Activated naive CD4-positive, alpha-beta T cell (primary cell): ENCODE data around the gene SGIP1.
"Not testable (repeated sequence)": the region's sequence is repeated elsewhere in the genome, so short reads cannot be mapped to it uniquely, and the experiment has no call there.

Experiments used
- DNase-seq, 4 experiments: peaks; one replicate each; lab custom pipeline; 2025; lab: John Stamatoyannopoulos, UW

SGIP1 gene

GRCh38 chr1:66769512-66770229 is 235.7 kb downstream of the SGIP1 start:
- DNase-seq = no peak

DNA sequence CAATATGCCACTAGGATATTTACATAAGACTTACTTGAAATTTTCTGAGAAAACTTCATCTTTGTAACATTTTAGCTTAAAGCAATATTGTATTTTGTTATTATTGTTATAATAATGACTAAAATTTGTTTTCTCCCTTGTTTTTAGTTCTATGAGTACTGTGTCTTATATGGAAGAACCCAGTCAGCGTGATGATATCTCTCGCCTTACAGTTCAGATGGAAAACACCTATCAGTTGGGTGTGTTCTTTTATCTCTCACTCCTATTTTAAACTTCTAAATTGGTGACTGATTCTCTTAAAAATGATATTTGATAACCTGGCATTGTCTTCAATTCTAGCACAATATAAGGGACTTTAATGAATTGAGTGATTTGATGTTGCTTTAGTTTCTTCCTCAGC is 236.3 kb downstream of the SGIP1 start:
- no peak for DNase-seq

GRCh38 chr1:66770694-66771093 is 236.7 kb downstream of the SGIP1 start:
- DNase-seq = no peak

DNA sequence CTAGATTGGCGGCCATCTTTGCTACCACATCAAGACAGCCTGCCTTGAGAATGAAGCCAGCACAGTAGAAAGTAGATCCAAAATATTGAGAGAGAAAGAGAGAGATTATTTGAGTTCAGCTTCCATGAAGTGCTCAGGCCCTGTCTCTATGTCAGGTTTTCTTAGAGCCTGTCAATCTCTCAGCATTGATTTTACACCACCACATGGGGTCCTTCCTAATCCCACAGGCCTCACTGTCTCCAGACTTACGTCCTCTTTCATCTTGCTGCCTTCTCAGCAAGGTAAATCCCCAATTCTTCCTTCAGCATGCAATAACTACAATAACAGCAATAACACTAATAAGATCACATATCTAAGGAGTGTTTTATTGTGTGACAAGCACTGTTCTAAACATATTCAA is 239.3 kb downstream of the SGIP1 start:
- DNase-seq = no peak

GRCh38 chr1:66774438-66774837 is 240.5 kb downstream of the SGIP1 start:
- no peak for DNase-seq

- DNase-seq = no peak
Observed at GRCh38 chr1:66775646-66776045, 241.7 kb downstream of the SGIP1 start.

DNA sequence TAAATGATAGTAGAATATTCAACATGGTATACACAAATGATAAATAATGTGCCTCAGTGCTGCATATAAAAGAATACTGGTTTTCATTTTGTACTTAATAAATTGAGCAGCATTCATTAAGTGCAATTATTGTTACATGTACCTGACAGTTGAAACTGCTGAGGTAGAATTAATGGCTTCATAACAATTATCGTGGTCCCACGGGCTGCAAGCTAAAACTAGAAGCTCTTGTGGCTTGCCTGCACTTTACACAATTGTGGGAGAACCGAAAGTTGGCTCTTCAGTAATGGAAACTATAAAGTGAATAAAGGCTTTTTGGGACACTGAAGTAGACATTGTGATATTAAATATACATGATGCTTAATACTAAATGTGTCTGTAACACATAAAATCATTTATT is 243.9 kb downstream of the SGIP1 start:
- DNase-seq = no peak

GRCh38 chr1:66778266-66778665 is 244.3 kb downstream of the SGIP1 start:
- no peak for DNase-seq

DNA sequence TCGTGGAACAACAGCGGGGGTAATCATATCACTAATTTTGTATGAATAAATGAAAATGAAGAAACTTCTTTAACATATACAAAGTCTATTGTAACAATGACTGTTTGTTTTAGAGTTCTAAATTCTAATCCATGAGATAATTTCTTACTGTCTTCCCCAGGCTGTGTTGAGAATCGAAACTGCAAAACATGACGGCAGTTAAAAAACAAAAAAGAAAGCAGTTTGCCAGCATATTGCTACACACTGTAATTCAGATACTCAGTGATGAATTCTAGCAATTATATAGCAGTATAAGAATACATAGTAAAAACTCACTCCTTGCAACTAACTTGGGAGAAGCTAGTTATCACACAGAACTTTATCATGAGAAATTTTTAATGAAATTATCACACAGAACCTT is 245.0 kb downstream of the SGIP1 start:
- no peak for DNase-seq

DNA sequence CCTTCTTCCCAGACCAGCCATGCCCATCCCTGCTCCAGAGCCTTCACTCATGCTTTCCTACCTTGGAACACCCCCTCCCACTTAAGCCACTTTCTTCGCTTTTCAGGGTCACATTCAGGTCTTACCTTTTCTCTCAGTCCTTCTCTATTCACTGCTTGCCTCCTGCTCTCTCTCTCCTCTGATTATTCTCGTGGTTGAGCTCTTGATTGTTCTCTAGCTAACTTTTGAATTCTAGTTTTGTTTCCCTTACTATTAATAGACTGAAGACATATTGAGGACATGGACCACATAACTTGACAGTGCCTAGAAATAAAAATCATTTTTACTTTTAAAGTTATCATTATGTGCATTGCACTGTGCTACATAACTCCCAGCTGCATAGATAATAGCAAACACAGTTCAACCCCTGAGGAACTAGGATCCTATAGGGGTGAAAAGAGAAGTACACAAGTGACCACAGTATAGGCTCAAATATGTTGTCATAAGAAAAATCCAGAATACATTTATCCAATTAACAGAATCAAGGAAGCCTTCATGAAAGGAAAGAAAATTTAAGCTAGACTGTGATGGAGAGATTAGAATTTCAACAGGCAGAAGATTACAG is 245.6 kb downstream of the SGIP1 start:
- DNase-seq = no peak

DNA sequence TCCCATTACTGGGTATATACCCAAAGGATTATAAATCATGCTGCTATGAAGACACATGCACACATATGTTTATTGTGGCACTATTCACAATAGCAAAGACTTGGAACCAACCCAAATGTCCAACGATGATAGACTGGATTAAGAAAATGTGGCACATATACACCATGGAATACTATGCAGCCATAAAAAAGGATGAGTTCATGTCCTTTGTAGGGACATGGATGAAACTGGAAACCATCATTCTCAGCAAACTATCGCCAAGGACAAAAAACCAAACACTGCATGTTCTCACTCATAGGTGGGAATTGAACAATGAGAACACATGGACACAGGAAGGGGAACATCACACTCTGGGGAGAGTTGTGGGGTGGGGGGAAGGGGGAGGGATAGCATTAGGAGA is 251.8 kb downstream of the SGIP1 start:
- not testable (repeated sequence) for DNase-seq

DNA sequence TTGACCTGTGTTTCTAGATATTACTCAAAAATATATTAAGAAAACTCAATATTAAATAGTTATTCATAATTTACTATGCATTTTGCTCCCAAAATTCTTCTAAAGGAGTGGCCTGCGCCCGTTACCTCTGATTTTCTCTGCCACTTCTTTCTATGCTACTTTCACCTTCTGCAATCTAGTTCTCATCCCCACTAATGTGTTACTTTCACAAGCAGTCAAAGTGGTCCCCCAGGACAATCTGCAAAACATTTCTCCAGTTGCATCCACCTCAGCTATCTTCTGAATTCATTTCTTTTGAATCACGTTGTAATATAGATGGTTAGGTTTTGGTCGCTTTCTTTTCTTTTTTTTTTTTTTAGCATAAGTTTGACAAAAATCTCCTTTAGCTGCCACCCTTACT is 253.7 kb downstream of the SGIP1 start:
- no peak for DNase-seq

- DNase-seq = no peak
Observed at GRCh38 chr1:66788231-66788939, 254.4 kb downstream of the SGIP1 start.

GRCh38 chr1:66791621-66792610 is 258.0 kb downstream of the SGIP1 start:
- DNase-seq = no peak

GRCh38 chr1:66795839-66796238 is 261.9 kb downstream of the SGIP1 start:
- not testable (repeated sequence) for DNase-seq
